ENCODE measurements around the gene HBA1. TPM values are rescaled to one million over a fixed set of nuclear protein-coding genes. Genes with fewer than 3 reads are reported as not detected.
A peak's percentile ranks its signal among the peaks of the same experiment; 100 is the strongest.
"Not testable (repeated sequence)": the region's sequence is repeated elsewhere in the genome, so short reads cannot be mapped to it uniquely, and the experiment has no call there.

HBA1 gene
- total and polyA plus RNA-seq, 7 experiments from 2014 or later: 1.1 to 33.5 (median 2.2) TPM; not detected in 4

DNA sequence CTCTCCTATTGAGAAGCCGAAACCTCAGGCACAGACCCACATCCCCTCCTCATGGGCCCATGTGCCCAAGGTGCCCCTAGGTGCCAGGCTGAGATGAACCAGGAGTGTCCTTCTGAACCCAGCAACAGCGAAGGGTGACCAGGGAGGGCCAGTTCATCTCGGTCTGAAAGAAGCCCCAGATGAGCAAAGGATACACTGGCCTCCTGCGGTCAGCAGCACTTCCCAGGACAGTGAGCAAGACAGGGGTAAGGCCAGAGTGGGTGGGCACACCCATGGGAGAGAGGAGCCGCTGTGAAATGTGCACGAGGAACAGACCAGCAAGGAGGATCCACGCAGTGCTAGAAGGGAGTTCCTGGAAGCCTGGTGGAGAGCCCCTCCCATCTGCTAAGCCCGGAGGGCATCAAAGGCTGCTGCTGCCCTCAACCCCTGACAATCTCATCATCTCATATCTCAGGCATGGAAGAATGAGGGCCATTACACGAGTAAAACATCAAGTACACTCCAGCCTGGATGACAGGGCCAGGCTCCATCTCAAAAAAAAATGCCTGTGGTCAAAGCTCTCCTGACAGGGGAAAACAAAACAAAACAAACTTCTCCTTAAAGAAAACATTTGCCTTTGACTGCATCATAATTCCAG lies 27.3 kb upstream of the HBA1 start:
- no peaks in the 10 kb centered on the region for H3K36me3 ChIP-seq (ENCODE audit: control insufficient read depth in 2 of 3, insufficient read depth in 3 of 3, low read length in 3 of 3)
- no peaks in the 10 kb centered on the region for H3K9me3 Mint-ChIP-seq
- H3K4me3 Mint-ChIP-seq: no peak overlapping the region
- H3K27ac ChIP-seq (ENCODE audit: low read depth, low read length): no peak overlapping the region
- H3K4me1 ChIP-seq (ENCODE audit: control insufficient read depth in 2 of 2, insufficient read depth in 2 of 2, low read length in 2 of 2): no peaks in the 10 kb centered on the region
- no peaks in the 10 kb centered on the region for H3K4me1 Mint-ChIP-seq
- no peaks in the 10 kb centered on the region for H3K9me3 ChIP-seq (ENCODE audit: control insufficient read depth in 2 of 3, low read length in 3 of 3)
- ChIA-PET POLR2A (no interaction called here), CTCF (no interaction called here)
- DNase-seq (no peak), ATAC-seq (no peak)
- H3K27me3 ChIP-seq (ENCODE audit: control insufficient read depth in 2 of 2, insufficient read depth in 2 of 2, low read length in 2 of 2): no peaks in the 10 kb centered on the region
- peaks cover 5 to 39% (median 19%) of the 10 kb centered on the region in 5 donors for H3K27me3 Mint-ChIP-seq
- no peak overlapping the region for H3K4me3 ChIP-seq (ENCODE audit: low read length)
- peak overlapping the region in 1 of 9 donors; percentile 80 for H3K27ac Mint-ChIP-seq
- H3K36me3 Mint-ChIP-seq: no peaks in the 10 kb centered on the region
- intact Hi-C loops (cut with micrococcal nuclease): no loop called here

- no peak within 1 kb of the TSS for H3K27ac Mint-ChIP-seq
- no peaks in the 10 kb centered on the region for H3K36me3 ChIP-seq (ENCODE audit: control insufficient read depth in 2 of 3, insufficient read depth in 3 of 3, low read length in 3 of 3)
- H3K27me3 Mint-ChIP-seq: peaks cover 18 to 50% (median 33%) of the 10 kb centered on the region in 5 donors
- H3K4me3 ChIP-seq (ENCODE audit: low read length): no peak within 1 kb of the TSS
- ChIA-PET CTCF (no interaction called here), POLR2A (no interaction called here)
- H3K9me3 Mint-ChIP-seq: no peaks in the 10 kb centered on the region
- peaks cover 0 to 6% of the 10 kb centered on the region in 2 donors for H3K27me3 ChIP-seq (ENCODE audit: control insufficient read depth in 2 of 2, insufficient read depth in 2 of 2, low read length in 2 of 2)
- H3K9me3 ChIP-seq (ENCODE audit: control insufficient read depth in 2 of 3, low read length in 3 of 3): no peaks in the 10 kb centered on the region
- no peak for DNase-seq
- peaks cover 0 to 5% (median 0%) of the 10 kb centered on the region in 5 donors for H3K36me3 Mint-ChIP-seq
- peaks cover 5 to 8% (median 7%) of the 10 kb centered on the region in 7 donors for H3K4me1 Mint-ChIP-seq
- H3K4me3 Mint-ChIP-seq: peak within 1 kb of the TSS in 5 of 10 donors; percentile 25 to 60 (median 53)
- H3K27ac ChIP-seq (ENCODE audit: low read depth, low read length): no peak within 1 kb of the TSS
- peaks cover 0 to 5% of the 10 kb centered on the region in 2 donors for H3K4me1 ChIP-seq (ENCODE audit: control insufficient read depth in 2 of 2, insufficient read depth in 2 of 2, low read length in 2 of 2)
- intact Hi-C loops (cut with micrococcal nuclease): no loop called here
- no peak for ATAC-seq
These were observed 24.0 kb upstream of the HBA1 start, which contains the start of gene HBZ for GRCh38 chr16:152141-153128. HBZ (plus strand) TSS chr16:152644; CDS start chr16:152910, 266 bp downstream.

- H3K4me1 Mint-ChIP-seq; H3K27ac ChIP-seq (ENCODE audit: low read depth, low read length); ATAC-seq; H3K4me3 ChIP-seq (ENCODE audit: low read length); DNase-seq; H3K36me3 Mint-ChIP-seq; H3K9me3 Mint-ChIP-seq; H3K36me3 ChIP-seq (ENCODE audit: control insufficient read depth in 2 of 3, insufficient read depth in 3 of 3, low read length in 3 of 3); H3K27me3 ChIP-seq (ENCODE audit: control insufficient read depth in 2 of 2, insufficient read depth in 2 of 2, low read length in 2 of 2); H3K4me1 ChIP-seq (ENCODE audit: control insufficient read depth in 2 of 2, insufficient read depth in 2 of 2, low read length in 2 of 2); H3K9me3 ChIP-seq (ENCODE audit: control insufficient read depth in 2 of 3, low read length in 3 of 3); POLR2A ChIA-PET; H3K27ac Mint-ChIP-seq; CTCF ChIA-PET; intact Hi-C loops (cut with micrococcal nuclease): not testable (repeated sequence)
- peak overlapping the region in 4 of 10 donors; percentile 25 to 60 (median 46) for H3K4me3 Mint-ChIP-seq
- peaks cover 19 to 51% (median 37%) of the 10 kb centered on the region in 5 donors for H3K27me3 Mint-ChIP-seq
These were observed 23.4 kb upstream of the HBA1 start for GRCh38 chr16:153129-153521.

GRCh38 chr16:153550-154216 lies 22.8 kb upstream of the HBA1 start:
- H3K27me3 ChIP-seq (ENCODE audit: control insufficient read depth in 2 of 2, insufficient read depth in 2 of 2, low read length in 2 of 2); ATAC-seq; H3K9me3 Mint-ChIP-seq; H3K36me3 Mint-ChIP-seq; H3K4me3 ChIP-seq (ENCODE audit: low read length); H3K27ac Mint-ChIP-seq; H3K4me1 ChIP-seq (ENCODE audit: control insufficient read depth in 2 of 2, insufficient read depth in 2 of 2, low read length in 2 of 2); H3K9me3 ChIP-seq (ENCODE audit: control insufficient read depth in 2 of 3, low read length in 3 of 3); CTCF ChIA-PET; H3K27ac ChIP-seq (ENCODE audit: low read depth, low read length); DNase-seq; POLR2A ChIA-PET; H3K36me3 ChIP-seq (ENCODE audit: control insufficient read depth in 2 of 3, insufficient read depth in 3 of 3, low read length in 3 of 3); H3K4me1 Mint-ChIP-seq: not testable (repeated sequence)
- Mint-ChIP-seq H3K27me3 (peaks cover 23 to 51% (median 36%) of the 10 kb centered on the region in 5 donors), H3K4me3 (peak overlapping the region in 1 of 10 donors; percentile 79)
- intact Hi-C loops (cut with micrococcal nuclease): loop anchor here in 1 of 2 donors (1.0 kb wide), 1 partner anchor 28 kb away; no protein-coding TSS in a partner anchor

DNA sequence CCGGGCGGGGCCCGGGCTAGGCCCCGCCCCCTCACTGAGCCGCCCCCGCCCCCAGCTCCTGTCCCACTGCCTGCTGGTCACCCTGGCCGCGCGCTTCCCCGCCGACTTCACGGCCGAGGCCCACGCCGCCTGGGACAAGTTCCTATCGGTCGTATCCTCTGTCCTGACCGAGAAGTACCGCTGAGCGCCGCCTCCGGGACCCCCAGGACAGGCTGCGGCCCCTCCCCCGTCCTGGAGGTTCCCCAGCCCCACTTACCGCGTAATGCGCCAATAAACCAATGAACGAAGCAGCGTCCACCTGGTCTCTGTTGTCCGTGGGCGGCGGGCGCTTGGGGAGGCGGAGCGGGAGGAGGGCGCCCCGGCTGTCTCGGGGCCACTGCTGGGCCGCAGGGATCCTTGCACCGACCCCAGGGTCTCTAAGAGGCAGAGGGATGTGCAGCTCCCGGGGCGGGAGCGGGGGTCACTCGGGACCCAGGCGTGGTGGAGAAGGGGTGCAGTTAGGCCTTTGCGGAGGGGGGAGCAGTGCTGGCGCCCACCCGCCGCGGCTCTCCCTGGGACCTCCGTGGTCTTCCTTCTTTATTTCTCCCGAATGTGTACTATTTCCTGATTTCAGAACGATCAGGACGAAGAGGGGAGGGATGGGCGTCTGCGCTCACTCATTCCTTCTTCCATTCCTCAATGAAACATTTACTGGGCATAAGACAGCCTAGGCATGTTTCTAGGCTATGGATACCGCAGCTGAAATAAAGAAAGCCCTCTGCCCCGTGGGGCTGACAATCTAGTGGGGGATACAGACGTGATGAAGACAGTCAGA lies 22.1 kb upstream of the HBA1 start:
- DNase-seq (peak in 1 of 9 donors; percentile 47), ATAC-seq (peak; percentile 22)
- no peak overlapping the region for H3K27ac ChIP-seq (ENCODE audit: low read depth, low read length)
- no peaks in the 10 kb centered on the region for H3K9me3 ChIP-seq (ENCODE audit: control insufficient read depth in 2 of 3, low read length in 3 of 3)
- H3K4me3 ChIP-seq (ENCODE audit: low read length): peak overlapping the region; percentile 27
- Mint-ChIP-seq H3K9me3 (no peaks in the 10 kb centered on the region), H3K4me3 (peak overlapping the region; percentile 69 to 86 (median 79)), H3K27me3 (peaks cover 28 to 51% (median 35%) of the 10 kb centered on the region in 5 donors), H3K36me3 (peaks cover 0 to 5% (median 0%) of the 10 kb centered on the region in 5 donors), H3K4me1 (peaks cover 5 to 8% (median 7%) of the 10 kb centered on the region in 7 donors), H3K27ac (peak overlapping the region in 4 of 9 donors; percentile 10 to 55 (median 44))
- intact Hi-C loops (cut with micrococcal nuclease): loop anchor here in 1 of 2 donors (1.0 kb wide), 1 partner anchor 27 kb away; no protein-coding TSS in a partner anchor
- peaks cover 0 to 5% of the 10 kb centered on the region in 2 donors for H3K4me1 ChIP-seq (ENCODE audit: control insufficient read depth in 2 of 2, insufficient read depth in 2 of 2, low read length in 2 of 2)
- H3K36me3 ChIP-seq (ENCODE audit: control insufficient read depth in 2 of 3, insufficient read depth in 3 of 3, low read length in 3 of 3): no peaks in the 10 kb centered on the region
- H3K27me3 ChIP-seq (ENCODE audit: control insufficient read depth in 2 of 2, insufficient read depth in 2 of 2, low read length in 2 of 2): peaks cover 0 to 6% of the 10 kb centered on the region in 2 donors
- ChIA-PET POLR2A (no interaction called here), CTCF (interaction anchor here (0.7 kb wide), 1 partner anchor 217 kb away, joined by 4 read pairs; no protein-coding TSS in a partner anchor)
